Natural killer cell (primary cell): Measurements from ENCODE around the gene PCBP1. TPM values are rescaled to one million over a fixed set of nuclear protein-coding genes. Genes with fewer than 3 reads are reported as not detected.
A peak's percentile ranks its signal among the peaks of the same experiment; 100 is the strongest.

Experiments
- ATAC-seq, 3 donors: fragments of 150-1000 bp in 2 of 3; fragments of 200-7000 bp in 1 of 3; cut with Tn5 transposase; 1 replicate in 1 of 3; 2 replicates in 2 of 3; pipeline ENCODE4 v1.10.0; 2021; ENCODE audit warnings: mild to moderate bottlenecking in 2 of 3, moderate library complexity in 2 of 3
- DNase-seq, 2 donors: peaks; one replicate each; pipeline versions ENCODE4 v3.0.0 to v3.0.0-alpha.2; 2013 to 2021; ENCODE audit warnings: mixed read lengths in 1 of 2
- H3K27ac ChIP-seq: one replicate; pipeline ENCODE4 v1.5.1; 2013; ENCODE audit warnings: mild to moderate bottlenecking, low read length
- H3K27me3 ChIP-seq: one replicate; pipeline ENCODE4 v1.6.1; 2013; ENCODE audit warnings: low read length; ENCODE audit not compliant: control insufficient read depth, insufficient read depth
- H3K36me3 ChIP-seq: one replicate; pipeline ENCODE4 v1.6.1; 2013; ENCODE audit warnings: low read length; ENCODE audit not compliant: control insufficient read depth, insufficient read depth
- H3K4me1 ChIP-seq: one replicate; pipeline ENCODE4 v1.6.1; 2013; ENCODE audit warnings: low read length; ENCODE audit not compliant: control insufficient read depth, insufficient read depth
- H3K4me3 ChIP-seq: one replicate; pipeline ENCODE4 v1.5.1; 2013; ENCODE audit warnings: low read length
- H3K9me3 ChIP-seq: one replicate; pipeline ENCODE4 v1.6.1; 2013; ENCODE audit warnings: low read length; ENCODE audit not compliant: control insufficient read depth, insufficient read depth
- H3K27ac Mint-ChIP-seq, 2 donors: one replicate each; pipeline ENCODE4 v1.8.0; 2022; ENCODE audit warnings: mild to moderate bottlenecking in 2 of 2, mixed read lengths in 2 of 2, moderate library complexity in 1 of 2
- H3K27me3 Mint-ChIP-seq, 2 donors: one replicate each; pipeline ENCODE4 v1.8.0; 2022; ENCODE audit warnings: low read depth in 2 of 2, mixed read lengths in 2 of 2
- H3K36me3 Mint-ChIP-seq: one replicate; pipeline ENCODE4 v1.8.0; 2022; ENCODE audit warnings: mixed read lengths
- H3K4me1 Mint-ChIP-seq, 2 donors: one replicate each; pipeline ENCODE4 v1.8.0; 2022; ENCODE audit warnings: mixed read lengths in 2 of 2
- H3K4me3 Mint-ChIP-seq: one replicate; pipeline ENCODE4 v1.8.0; 2022; ENCODE audit warnings: mild to moderate bottlenecking, moderate library complexity, mixed read lengths
- H3K9me3 Mint-ChIP-seq, 2 donors: one replicate each; pipeline ENCODE4 v1.8.0; 2022; ENCODE audit warnings: mixed read lengths in 2 of 2
- CTCF ChIP-seq: fragments of 200-600 bp; IDR thresholded peaks from one replicate; pipeline ENCODE4 v1.8.0; 2022; ENCODE audit warnings: antibody characterized with exemption
- WGBS: methylation state at CpG from one replicate; pipeline ENCODE4 v1.1.7; 2013; ENCODE audit warnings: missing lambda C conversion rate; ENCODE audit not compliant: insufficient coverage; 5-methylcytosine and 5-hydroxymethylcytosine counted together
- intact Hi-C: fragments of 100-400 bp; cut with micrococcal nuclease; formaldehyde crosslinking; loops from one replicate; pipeline ENCODE4 v1.14.2; 2022
- total RNA-seq, 4 donors: library from RNA; stranded (reverse); fragments of 120-200 nt in 1 of 4; gene quantifications; one replicate each; pipeline versions ENCODE4 v1.2.3 to v1.2.4, GENCODE V29; 2013 to 2022

PCBP1 gene
- total RNA-seq, 3 donors from 2014 or later (not counting 1 experiment from before 2014, with no cell fraction given): 329 to 358 (median 352) TPM

- peak overlapping the region; percentile 94 for H3K4me3 ChIP-seq
- peak overlapping the region; percentile 99 to 100 for H3K27ac Mint-ChIP-seq
- peak overlapping the region; percentile 97 for H3K27ac ChIP-seq
- no peaks in the 10 kb centered on the region for H3K9me3 ChIP-seq
- H3K27me3 Mint-ChIP-seq: no peaks in the 10 kb centered on the region
- intact Hi-C loops: loop anchor here (1.0 to 5.0 kb wide), 5 partner anchors 20 to 261 kb away; partner anchors contain the start of genes GMCL1 and SNRPG
- peaks cover 78 to 83% of the 10 kb centered on the region in 2 donors for H3K4me1 Mint-ChIP-seq
- H3K36me3 Mint-ChIP-seq: peaks cover 6% of the 10 kb centered on the region
- H3K36me3 ChIP-seq: peaks cover 25% of the 10 kb centered on the region
- TF ChIP-seq CTCF: no peak
- H3K9me3 Mint-ChIP-seq: no peaks in the 10 kb centered on the region
- DNase-seq (peak; percentile 52 to 55), ATAC-seq (peak in 1 of 3 donors; percentile 5)
- H3K4me3 Mint-ChIP-seq: peak overlapping the region; percentile 97
- under 1% methylated on average over 58 of the region's 58 CpGs for WGBS
- peaks cover 63% of the 10 kb centered on the region for H3K4me1 ChIP-seq
- no peaks in the 10 kb centered on the region for H3K27me3 ChIP-seq
Observed at GRCh38 chr2:70087702-70088597, 673 bp downstream of the PCBP1 start.

- intact Hi-C loops: loop anchor here (5.0 kb wide), 2 partner anchors 204 to 261 kb away; partner anchors contain the start of genes GMCL1 and SNRPG
- ATAC-seq: no peak
Observed at GRCh38 chr2:70088598-70089219, 1.4 kb downstream of the PCBP1 start.

GRCh38 chr2:70089220-70089982, 2.1 kb downstream of the PCBP1 start:
- no peaks in the 10 kb centered on the region for H3K27me3 Mint-ChIP-seq

More at GRCh38 chr2:70088598-70089219, 1.4 kb downstream of the PCBP1 start:
- DNase-seq: no peak
- 3% methylated on average over 7 of the region's 8 CpGs for WGBS
- Histone ChIP-seq H3K27me3 (no peaks in the 10 kb centered on the region), H3K4me1 (peaks cover 56% of the 10 kb centered on the region), H3K4me3 (peak overlapping the region; percentile 94), H3K9me3 (no peaks in the 10 kb centered on the region), H3K36me3 (peaks cover 21% of the 10 kb centered on the region), H3K27ac (peak overlapping the region; percentile 97)
- H3K4me1 Mint-ChIP-seq: peaks cover 70 to 81% of the 10 kb centered on the region in 2 donors
- peak overlapping the region; percentile 99 to 100 for H3K27ac Mint-ChIP-seq
- no peak for TF ChIP-seq CTCF
- no peaks in the 10 kb centered on the region for H3K9me3 Mint-ChIP-seq
- peak overlapping the region; percentile 97 for H3K4me3 Mint-ChIP-seq
- H3K27me3 Mint-ChIP-seq: no peaks in the 10 kb centered on the region
- peaks cover 6% of the 10 kb centered on the region for H3K36me3 Mint-ChIP-seq

More at GRCh38 chr2:70089220-70089982, 2.1 kb downstream of the PCBP1 start:
- Histone ChIP-seq H3K9me3 (no peaks in the 10 kb centered on the region), H3K27ac (peak overlapping the region; percentile 97), H3K4me3 (peak overlapping the region; percentile 94), H3K4me1 (peaks cover 56% of the 10 kb centered on the region), H3K36me3 (peaks cover 15% of the 10 kb centered on the region), H3K27me3 (no peaks in the 10 kb centered on the region)
- Mint-ChIP-seq H3K36me3 (peaks cover 6% of the 10 kb centered on the region), H3K4me1 (peaks cover 68 to 79% of the 10 kb centered on the region in 2 donors), H3K27ac (peak overlapping the region; percentile 99 to 100), H3K9me3 (no peaks in the 10 kb centered on the region), H3K4me3 (peak overlapping the region; percentile 97)
- no peak for TF ChIP-seq CTCF
- peak in 1 of 2 donors; percentile 47 for DNase-seq
- intact Hi-C loops: loop anchor here (5.0 kb wide), 2 partner anchors 203 to 262 kb away; partner anchors contain the start of genes GMCL1 and SNRPG
- ATAC-seq: no peak
- 2% methylated on average over 7 of the region's 11 CpGs for WGBS
